Left lung (tissue), 10 donors: Measurements from ENCODE around the gene HGD. TPM values are rescaled to one million over a fixed set of nuclear protein-coding genes. Genes with fewer than 3 reads are reported as not detected.

Source experiments
- ATAC-seq: fragments of 200-7000 bp; cut with Tn5 transposase; one replicate; pipeline ENCODE4 v1.9.1; 2020; ENCODE audit warnings: moderate library complexity
- DNase-seq, 4 donors: peaks; one replicate each; pipeline ENCODE4 v3.0.0-alpha.2; 2013 to 2020
- H3K27ac ChIP-seq, 2 donors: fragments of 200-600 bp; sonication (generic) in 1 of 2; one replicate each; pipeline versions ENCODE4 v1.5.0 to v1.8.0; 2020 to 2021
- H3K27me3 ChIP-seq, 2 donors: fragments of 200-600 bp; sonication (generic) in 1 of 2; one replicate each; pipeline versions ENCODE4 v1.5.0 to v1.8.0; 2020 to 2021
- H3K36me3 ChIP-seq, 2 donors: fragments of 200-600 bp; sonication (generic) in 1 of 2; one replicate each; pipeline versions ENCODE4 v1.5.0 to v1.8.0; 2020 to 2021
- H3K4me1 ChIP-seq, 2 donors: fragments of 200-600 bp; one replicate each; pipeline ENCODE4 v1.8.0; 2021
- H3K4me3 ChIP-seq, 2 donors: fragments of 200-600 bp; sonication (generic) in 1 of 2; one replicate each; pipeline versions ENCODE4 v1.5.0 to v1.8.0; 2020 to 2021; ENCODE audit warnings: mild to moderate bottlenecking in 1 of 2
- H3K9me3 ChIP-seq, 2 donors: fragments of 200-600 bp; sonication (generic) in 1 of 2; one replicate each; pipeline versions ENCODE4 v1.5.0 to v1.8.0; 2020 to 2021
- CTCF ChIP-seq, 2 donors: fragments of 200-600 bp; sonication (generic) in 1 of 2; IDR thresholded peaks; one replicate each; pipeline versions ENCODE4 v1.5.0 to v1.8.0; 2021; ENCODE audit warnings: antibody characterized with exemption in 2 of 2
- intact Hi-C, 2 donors: fragments of 100-400 bp; cut with DNase I; formaldehyde crosslinking; loops; one replicate each; pipeline versions ENCODE4 v1.11.2 to v1.14.2; 2022
- polyA plus RNA-seq, 6 donors: library from polyadenylated mRNA; unstranded; fragments of 120-200 nt; gene quantifications; one replicate each; pipeline ENCODE4 v1.2.1, GENCODE V29; 2013; ENCODE audit not compliant: insufficient read length in 6 of 6
- total RNA-seq, 2 donors: library from RNA; stranded (reverse); fragmentation: NEBNext Ultra II Directional; extraction: Animal tissue kit (Norgen Biotek cat#: 25700); gene quantifications; one replicate each; pipeline ENCODE4 v1.2.1, GENCODE V29; 2021
- donor health status: DM: no; HTN: yes; CAD: no.
- donor health status: DM: no; HTN: no; CAD: no.

The HGD gene
- total and polyA plus RNA-seq, 8 donors = 0.38 to 2.4 (median 1.0) TPM

DNA sequence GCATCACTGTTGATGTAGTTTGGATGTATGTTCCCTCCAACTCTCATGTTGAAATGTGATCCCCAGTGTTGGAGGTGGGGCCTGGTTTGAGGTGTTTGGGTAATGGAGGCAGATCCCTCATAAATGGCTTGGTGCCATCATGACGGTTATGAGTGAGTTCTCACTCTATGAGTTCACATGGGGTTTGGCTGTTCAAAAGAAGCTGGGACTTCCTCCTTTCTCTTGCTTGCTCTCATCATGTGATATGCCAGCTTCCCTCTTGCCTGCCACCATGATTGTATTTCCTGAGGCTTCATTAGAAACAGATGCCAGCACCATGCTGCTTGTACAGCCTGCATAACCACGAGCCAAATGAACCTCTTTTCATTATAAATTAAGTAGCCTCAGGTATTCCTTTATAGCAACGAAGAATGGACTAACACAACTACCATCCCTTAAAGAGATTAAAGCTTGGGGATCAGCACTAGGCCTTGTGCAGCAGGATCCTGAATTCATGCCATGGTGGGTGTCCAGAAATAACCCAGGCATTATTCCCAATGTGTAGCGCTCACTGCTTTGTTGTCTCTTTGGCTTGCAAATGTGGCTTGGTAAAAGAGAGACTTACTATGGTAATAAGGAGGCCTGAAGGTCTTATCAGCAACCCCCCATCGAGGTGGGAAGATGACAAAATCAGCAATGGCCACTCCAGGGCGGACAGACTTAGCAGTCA is 44.0 kb downstream of the HGD start:
- no peak overlapping the region for H3K4me3 ChIP-seq
- no peaks in the 10 kb centered on the region for H3K4me1 ChIP-seq
- no peaks in the 10 kb centered on the region for H3K27me3 ChIP-seq
- H3K27ac ChIP-seq = no peak overlapping the region
- H3K36me3 ChIP-seq = no peaks in the 10 kb centered on the region
- intact Hi-C loops = no loop called here
- H3K9me3 ChIP-seq = no peaks in the 10 kb centered on the region
- ATAC-seq (no peak), DNase-seq (no peak)
- no peak for TF ChIP-seq CTCF (IDR thresholded peaks at IDR 0.05)

DNA sequence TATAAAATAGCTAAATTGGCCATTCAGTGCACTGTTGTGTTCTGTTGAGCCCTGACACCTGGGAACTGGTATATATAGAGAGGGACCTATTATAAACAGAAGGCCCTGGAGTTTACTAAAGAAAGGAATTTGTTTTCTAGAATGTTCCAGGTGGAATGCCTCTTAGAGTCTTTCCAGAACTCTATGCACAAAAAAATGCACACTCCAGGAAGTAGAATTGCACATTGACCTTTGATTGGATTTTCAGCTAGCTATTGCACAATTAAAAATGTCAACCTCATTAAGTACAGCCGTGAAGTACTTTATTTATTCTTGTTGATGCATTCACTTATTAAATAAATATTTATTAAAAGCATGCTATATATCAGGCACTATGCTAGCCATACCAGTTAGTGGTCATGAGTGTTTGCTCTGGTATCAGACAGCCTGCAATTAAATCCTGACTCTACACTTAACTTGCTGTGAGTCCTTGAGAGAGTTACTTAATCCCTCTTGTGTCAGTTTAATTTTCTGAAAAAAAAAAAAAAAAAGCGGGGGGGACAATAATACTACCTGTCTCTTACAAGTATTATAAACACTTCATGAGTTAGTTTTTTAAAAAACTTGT is 45.1 kb downstream of the HGD start:
- Histone ChIP-seq H3K27me3 (no peaks in the 10 kb centered on the region), H3K4me3 (no peak overlapping the region), H3K4me1 (no peaks in the 10 kb centered on the region), H3K36me3 (no peaks in the 10 kb centered on the region), H3K27ac (peak overlapping the region; percentile 18 to 55), H3K9me3 (no peaks in the 10 kb centered on the region)
- peak; percentile 86 for ATAC-seq
- no peak for DNase-seq
- intact Hi-C loops = no loop called here
- TF ChIP-seq CTCF (IDR thresholded peaks at IDR 0.05) = no peak

GRCh38 chr3:120634539-120634938 is 47.5 kb downstream of the HGD start:
- no peak for TF ChIP-seq CTCF (IDR thresholded peaks at IDR 0.05)
- H3K4me3 ChIP-seq = no peak overlapping the region
- H3K27ac ChIP-seq = no peak overlapping the region
- no peaks in the 10 kb centered on the region for H3K27me3 ChIP-seq
- H3K4me1 ChIP-seq = no peaks in the 10 kb centered on the region
- H3K36me3 ChIP-seq = no peaks in the 10 kb centered on the region
- intact Hi-C loops = no loop called here
- H3K9me3 ChIP-seq = no peaks in the 10 kb centered on the region
- DNase-seq (no peak), ATAC-seq (peak; percentile 64)

GRCh38 chr3:120625159-120625586 is 56.9 kb downstream of the HGD start:
- H3K27ac ChIP-seq = no peak overlapping the region
- H3K27me3 ChIP-seq = no peaks in the 10 kb centered on the region
- H3K4me1 ChIP-seq = no peaks in the 10 kb centered on the region
- DNase-seq = no peak
- TF ChIP-seq CTCF (IDR thresholded peaks at IDR 0.05) = no peak
- no peak overlapping the region for H3K4me3 ChIP-seq
- intact Hi-C loops = no loop called here
- H3K9me3 ChIP-seq = peaks cover 0 to 22% of the 10 kb centered on the region in 2 donors
- H3K36me3 ChIP-seq = no peaks in the 10 kb centered on the region
- ATAC-seq = no peak

DNA sequence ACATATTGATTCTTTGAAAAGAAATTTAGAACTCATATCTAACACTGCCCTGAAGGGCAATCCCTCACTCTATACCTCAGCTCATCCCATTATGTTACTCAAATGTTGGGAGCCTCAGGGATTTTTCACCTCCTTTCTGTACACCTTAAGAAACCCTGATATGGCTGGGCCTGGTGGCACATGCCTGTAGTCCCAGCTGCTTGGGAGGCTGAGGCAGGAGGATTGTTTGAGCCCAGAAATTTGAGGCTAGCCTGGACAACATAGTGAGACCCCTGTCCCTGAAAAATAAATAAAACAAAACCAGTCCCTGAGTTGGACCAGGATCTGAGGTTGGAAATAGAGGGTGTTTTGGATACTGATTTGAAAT is 58.3 kb downstream of the HGD start:
- no peak overlapping the region for H3K4me3 ChIP-seq
- no peaks in the 10 kb centered on the region for H3K36me3 ChIP-seq
- no peaks in the 10 kb centered on the region for H3K27me3 ChIP-seq
- intact Hi-C loops = no loop called here
- H3K27ac ChIP-seq = no peak overlapping the region
- DNase-seq (no peak), ATAC-seq (no peak)
- no peak for TF ChIP-seq CTCF (IDR thresholded peaks at IDR 0.05)
- H3K4me1 ChIP-seq = no peaks in the 10 kb centered on the region
- peaks cover 0 to 22% of the 10 kb centered on the region in 2 donors for H3K9me3 ChIP-seq
